ENCODE results near the gene SRBD1. TPM values are rescaled to one million over a fixed set of nuclear protein-coding genes. Genes with fewer than 3 reads are reported as not detected.

Gene SRBD1
- polyA plus RNA-seq, 1 experiment, result 8.7 TPM

- no peak for TF ChIP-seq CTCF (IDR thresholded peaks at IDR 0.05; ENCODE audit: low read depth, low read length)
- Histone ChIP-seq H3K9me3 (ENCODE audit: control insufficient read depth, insufficient read depth, low read length) (no peaks in the 10 kb centered on the region), H3K27me3 (ENCODE audit: control insufficient read depth, insufficient read depth, low read length) (no peaks in the 10 kb centered on the region), H3K27ac (ENCODE audit: low read depth, low read length) (no peak overlapping the region), H3K4me3 (ENCODE audit: low read depth, low read length) (no peak overlapping the region)
- ChIA-PET POLR2A (no interaction called here), CTCF (interaction anchor here (0.9 kb wide), 1 partner anchor 103 kb away, joined by 3 read pairs; no protein-coding TSS in a partner anchor)
- DNase-seq (ENCODE audit: low read depth, low spot score), result no peak
Observed at GRCh38 chr2:45390861-45391260, 220.2 kb downstream of the SRBD1 start.

- CTCF ChIA-PET, result interaction anchor here (0.9 kb wide), 1 partner anchor 104 kb away, joined by 3 read pairs; no protein-coding TSS in a partner anchor
- POLR2A ChIA-PET, result no interaction called here
- DNase-seq (ENCODE audit: low read depth, low spot score), result no peak
- no peak overlapping the region for H3K27ac ChIP-seq (ENCODE audit: low read depth, low read length)
- no peaks in the 10 kb centered on the region for H3K9me3 ChIP-seq (ENCODE audit: control insufficient read depth, insufficient read depth, low read length)
- H3K4me3 ChIP-seq (ENCODE audit: low read depth, low read length), result no peak overlapping the region
- no peak for TF ChIP-seq CTCF (IDR thresholded peaks at IDR 0.05; ENCODE audit: low read depth, low read length)
- no peaks in the 10 kb centered on the region for H3K27me3 ChIP-seq (ENCODE audit: control insufficient read depth, insufficient read depth, low read length)
Observed at GRCh38 chr2:45390441-45390840, 220.6 kb downstream of the SRBD1 start.

DNA sequence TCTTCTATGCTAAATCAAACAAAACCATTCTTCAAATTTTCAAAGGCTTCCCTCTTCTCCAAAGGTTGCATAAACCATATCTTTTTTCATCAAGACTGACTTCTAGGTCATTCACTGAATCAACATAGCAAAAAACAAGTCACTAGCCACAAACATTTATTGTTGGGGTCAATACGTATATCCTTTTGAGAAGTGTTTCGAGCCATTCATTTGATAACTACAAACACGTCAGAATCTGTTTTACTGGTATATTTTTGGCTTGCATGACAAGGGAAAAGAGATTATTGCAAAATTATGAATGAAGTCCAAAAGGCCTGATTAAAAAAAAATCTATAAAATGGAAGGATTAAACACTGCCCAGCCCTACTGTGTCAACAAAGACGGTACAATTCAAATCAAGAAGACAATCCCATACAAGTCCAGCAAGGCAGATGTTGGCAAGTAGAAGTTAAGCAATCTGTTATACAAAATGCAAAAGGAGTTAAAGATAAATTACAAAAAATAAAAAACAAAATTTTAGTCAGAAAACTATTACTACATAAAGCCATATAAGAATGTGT is 222.4 kb downstream of the SRBD1 start:
- TF ChIP-seq CTCF (IDR thresholded peaks at IDR 0.05; ENCODE audit: low read depth, low read length), result no peak
- Histone ChIP-seq H3K27me3 (ENCODE audit: control insufficient read depth, insufficient read depth, low read length) (no peaks in the 10 kb centered on the region), H3K9me3 (ENCODE audit: control insufficient read depth, insufficient read depth, low read length) (no peaks in the 10 kb centered on the region), H3K4me3 (ENCODE audit: low read depth, low read length) (no peak overlapping the region), H3K27ac (ENCODE audit: low read depth, low read length) (no peak overlapping the region)
- ChIA-PET CTCF (no interaction called here), POLR2A (no interaction called here)
- DNase-seq (ENCODE audit: low read depth, low spot score), result no peak

GRCh38 chr2:45382744-45383143 is 228.3 kb downstream of the SRBD1 start:
- Histone ChIP-seq H3K4me3 (ENCODE audit: low read depth, low read length) (no peak overlapping the region), H3K9me3 (ENCODE audit: control insufficient read depth, insufficient read depth, low read length) (no peaks in the 10 kb centered on the region), H3K27me3 (ENCODE audit: control insufficient read depth, insufficient read depth, low read length) (no peaks in the 10 kb centered on the region), H3K27ac (ENCODE audit: low read depth, low read length) (no peak overlapping the region)
- no peak for TF ChIP-seq CTCF (IDR thresholded peaks at IDR 0.05; ENCODE audit: low read depth, low read length)
- ChIA-PET CTCF (interaction anchor here (0.6 kb wide), 1 partner anchor 1057 kb away, joined by 4 read pairs; no protein-coding TSS in a partner anchor), POLR2A (no interaction called here)
- DNase-seq (ENCODE audit: low read depth, low spot score), result peak; percentile 13

- no peak for TF ChIP-seq CTCF (IDR thresholded peaks at IDR 0.05; ENCODE audit: low read depth, low read length)
- CTCF ChIA-PET, result no interaction called here
- no peak for DNase-seq (ENCODE audit: low read depth, low spot score)
Observed at GRCh38 chr2:45380131-45380836, 230.8 kb downstream of the SRBD1 start.

More at GRCh38 chr2:45380131-45380836, 230.8 kb downstream of the SRBD1 start:
- H3K9me3 ChIP-seq (ENCODE audit: control insufficient read depth, insufficient read depth, low read length), result no peaks in the 10 kb centered on the region
- no peak overlapping the region for H3K4me3 ChIP-seq (ENCODE audit: low read depth, low read length)
- no peak overlapping the region for H3K27ac ChIP-seq (ENCODE audit: low read depth, low read length)
- POLR2A ChIA-PET, result no interaction called here
- no peaks in the 10 kb centered on the region for H3K27me3 ChIP-seq (ENCODE audit: control insufficient read depth, insufficient read depth, low read length)
